ENCODE measurements around the gene PCDH9. TPM values are rescaled to one million over a fixed set of nuclear protein-coding genes. Genes with fewer than 3 reads are reported as not detected.

Gene PCDH9
- total RNA-seq, 1 experiment from 2014 or later, result 1.9 TPM

DNA sequence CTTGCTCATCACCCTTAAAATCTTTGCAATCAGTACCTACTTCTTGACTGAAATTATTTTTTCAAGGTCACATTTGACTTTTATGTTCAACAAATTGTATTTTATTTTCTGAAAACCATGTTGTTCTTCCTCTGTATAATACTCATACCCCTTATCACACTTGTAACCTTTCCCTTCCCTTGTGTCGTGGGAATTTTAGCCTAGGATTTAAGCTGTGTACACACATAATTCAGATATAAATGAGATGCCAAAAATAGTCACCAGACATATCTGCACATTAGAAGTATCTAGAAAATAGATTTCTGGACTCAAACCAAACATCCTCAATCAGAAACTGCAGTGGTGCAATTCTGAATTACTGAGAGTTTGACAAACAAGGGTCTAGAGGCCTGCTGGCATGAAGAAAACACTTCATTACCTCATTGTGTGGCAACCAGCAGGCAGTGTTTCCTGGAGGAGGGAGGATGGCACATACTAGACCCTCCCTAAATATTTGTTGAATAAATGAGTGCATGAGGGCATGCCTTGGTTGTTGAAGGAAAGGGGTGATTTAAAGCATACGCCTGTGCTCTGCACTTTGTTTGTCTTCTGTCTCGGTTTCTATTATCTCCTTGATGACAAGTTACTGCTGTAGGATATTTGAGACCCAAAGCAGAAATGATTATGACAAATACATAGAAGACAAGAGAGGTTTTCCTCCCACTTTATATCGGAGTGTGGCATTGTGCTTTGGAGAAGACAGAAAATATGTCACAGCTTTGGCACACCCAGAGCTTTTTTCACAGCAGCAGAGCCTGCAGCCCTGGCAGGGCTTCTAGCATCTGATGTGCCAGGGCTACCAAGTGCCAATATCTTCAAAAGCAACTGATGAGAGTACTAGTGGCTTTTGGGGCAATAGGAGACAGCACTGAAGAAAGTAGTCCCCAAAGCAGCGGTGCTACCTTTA is 881.1 kb downstream of the PCDH9 start:
- no peaks in the 10 kb centered on the region for H3K36me3 ChIP-seq
- DNase-seq, result no peak
- H3K9me3 ChIP-seq, result no peaks in the 10 kb centered on the region
- H3K27me3 ChIP-seq, result no peaks in the 10 kb centered on the region
- H3K4me3 ChIP-seq, result no peak overlapping the region

DNA sequence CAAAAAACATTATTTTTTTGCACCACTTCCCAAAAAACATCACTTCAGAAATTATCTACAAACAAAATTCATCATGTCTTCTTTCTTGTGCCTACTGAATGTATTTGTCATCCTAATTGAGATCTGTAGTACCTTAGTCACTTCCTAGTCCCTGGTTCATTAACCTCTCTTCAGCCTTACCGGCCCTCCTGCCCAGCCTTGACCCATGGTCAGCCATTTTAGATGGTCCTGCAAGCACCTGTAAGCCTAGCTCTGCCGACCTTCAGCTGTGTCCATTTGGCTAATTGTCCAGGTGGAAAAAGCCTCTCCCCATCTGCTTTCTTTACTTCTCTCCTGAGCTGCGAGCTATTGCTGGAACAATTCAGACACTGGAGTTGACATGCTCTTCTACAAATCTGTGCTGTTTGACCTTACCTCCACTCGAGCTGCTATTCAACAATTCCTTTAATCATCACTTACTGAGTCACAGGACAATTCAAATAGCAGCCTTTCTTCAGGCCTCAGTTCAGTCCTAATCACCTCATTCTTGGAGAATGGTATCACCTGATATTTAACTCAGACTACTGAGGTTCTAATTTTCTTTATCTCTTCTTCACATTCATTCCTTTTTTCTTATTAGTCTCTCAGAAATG is 882.5 kb downstream of the PCDH9 start:
- Histone ChIP-seq H3K27me3 (no peaks in the 10 kb centered on the region), H3K36me3 (no peaks in the 10 kb centered on the region), H3K9me3 (no peaks in the 10 kb centered on the region), H3K4me3 (no peak overlapping the region)
- DNase-seq, result no peak

DNA sequence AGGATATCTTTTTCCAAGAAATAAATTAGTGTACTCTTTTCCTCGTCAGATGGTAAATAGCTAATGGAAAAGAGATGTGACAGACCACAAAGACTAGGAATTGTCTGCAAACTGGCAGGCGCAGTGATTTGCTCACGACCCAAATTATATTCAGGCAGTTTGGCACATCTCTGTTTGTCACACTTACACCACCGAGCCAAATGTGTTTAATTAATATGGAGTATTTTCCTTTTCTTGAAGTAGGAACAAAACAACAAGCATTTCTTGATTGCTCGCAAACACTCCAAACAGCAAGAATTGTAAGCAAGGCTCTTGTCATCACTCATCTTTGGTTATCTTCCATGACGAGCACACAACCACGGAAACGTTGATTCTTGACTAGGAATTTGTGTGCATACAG is 884.2 kb downstream of the PCDH9 start:
- Histone ChIP-seq H3K27me3 (no peaks in the 10 kb centered on the region), H3K36me3 (no peaks in the 10 kb centered on the region), H3K9me3 (no peaks in the 10 kb centered on the region), H3K4me3 (no peak overlapping the region)
- DNase-seq, result no peak

DNA sequence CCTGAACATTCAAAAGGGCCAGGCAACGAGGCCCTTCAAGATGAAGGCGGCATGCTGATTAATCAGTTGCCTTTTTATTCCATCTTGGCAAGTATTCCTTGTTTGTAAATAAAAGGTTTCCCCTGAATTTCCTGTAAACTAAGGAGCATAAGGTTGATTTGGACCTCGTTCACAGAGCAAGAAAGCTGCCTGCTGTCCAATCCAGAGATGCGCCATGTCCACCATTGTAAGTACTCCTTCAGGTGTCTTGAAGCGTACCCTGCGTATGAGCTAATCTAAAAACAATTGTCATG is 884.7 kb downstream of the PCDH9 start:
- DNase-seq, result no peak
- Histone ChIP-seq H3K4me3 (no peak overlapping the region), H3K27me3 (no peaks in the 10 kb centered on the region), H3K9me3 (no peaks in the 10 kb centered on the region), H3K36me3 (no peaks in the 10 kb centered on the region)

DNA sequence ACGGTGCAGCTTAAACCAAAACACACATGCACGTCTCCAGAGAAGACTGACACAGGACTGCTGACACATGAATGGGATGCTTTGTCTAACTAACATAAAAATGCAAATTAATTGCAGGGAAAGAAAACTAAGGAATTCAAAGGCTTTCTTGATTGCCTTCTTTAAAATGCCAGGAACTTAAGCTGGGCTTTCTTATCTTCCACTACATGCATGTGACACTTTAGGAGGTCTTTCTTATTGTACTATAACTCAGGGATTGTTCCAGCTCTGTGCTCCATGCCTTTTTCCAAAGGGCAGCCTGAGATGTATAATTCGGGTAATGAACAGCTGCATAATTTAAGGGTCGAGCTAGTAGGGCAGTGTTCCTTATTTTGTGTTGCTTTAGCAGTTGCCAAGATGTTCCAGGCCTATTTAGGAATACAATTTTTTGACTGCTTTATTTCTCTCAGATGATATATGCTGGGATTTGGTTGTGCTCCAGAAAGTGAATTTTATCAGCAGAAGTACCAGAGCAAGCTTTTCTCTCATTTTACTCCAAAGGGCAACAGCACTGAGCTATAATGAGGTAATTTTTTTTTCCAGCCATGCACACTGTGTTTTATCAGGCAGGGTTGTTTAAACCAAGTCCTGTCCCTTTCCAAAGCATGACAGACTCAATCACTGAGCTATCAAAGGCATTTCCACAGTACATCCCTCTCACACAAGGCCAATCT is 885.2 kb downstream of the PCDH9 start:
- H3K27me3 ChIP-seq, result no peaks in the 10 kb centered on the region
- DNase-seq, result no peak
- H3K9me3 ChIP-seq, result no peaks in the 10 kb centered on the region
- no peaks in the 10 kb centered on the region for H3K36me3 ChIP-seq
- no peak overlapping the region for H3K4me3 ChIP-seq

DNA sequence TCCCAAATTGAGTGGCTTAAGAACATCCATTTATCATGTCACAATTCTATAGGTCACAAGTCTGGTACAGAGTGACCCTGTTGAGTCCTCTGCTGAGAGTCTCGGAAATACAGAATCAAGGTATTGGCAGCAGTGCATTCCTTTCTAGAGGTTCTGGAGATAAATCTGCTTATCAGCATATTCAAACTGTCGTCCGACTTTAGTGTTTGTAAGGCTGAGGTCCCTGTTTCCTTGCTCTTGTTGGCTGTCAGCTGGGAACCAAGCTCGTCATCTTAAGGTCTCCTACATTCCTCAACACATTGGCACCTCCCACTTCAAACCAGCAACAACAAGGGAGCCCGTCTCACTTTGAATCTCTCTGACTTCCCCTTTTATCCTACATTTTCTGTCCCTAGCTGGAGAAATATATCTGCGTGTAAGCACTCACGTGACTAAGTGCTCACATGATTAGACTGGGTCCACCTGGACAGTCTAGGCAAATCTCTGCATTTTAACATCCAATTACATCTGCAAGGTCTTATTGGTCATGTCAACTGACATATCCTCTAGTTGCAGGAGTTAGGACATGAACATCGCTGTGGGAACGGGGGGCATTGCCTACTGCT is 886.8 kb downstream of the PCDH9 start:
- no peak overlapping the region for H3K4me3 ChIP-seq
- no peaks in the 10 kb centered on the region for H3K9me3 ChIP-seq
- H3K27me3 ChIP-seq, result no peaks in the 10 kb centered on the region
- H3K36me3 ChIP-seq, result no peaks in the 10 kb centered on the region
- no peak for DNase-seq

DNA sequence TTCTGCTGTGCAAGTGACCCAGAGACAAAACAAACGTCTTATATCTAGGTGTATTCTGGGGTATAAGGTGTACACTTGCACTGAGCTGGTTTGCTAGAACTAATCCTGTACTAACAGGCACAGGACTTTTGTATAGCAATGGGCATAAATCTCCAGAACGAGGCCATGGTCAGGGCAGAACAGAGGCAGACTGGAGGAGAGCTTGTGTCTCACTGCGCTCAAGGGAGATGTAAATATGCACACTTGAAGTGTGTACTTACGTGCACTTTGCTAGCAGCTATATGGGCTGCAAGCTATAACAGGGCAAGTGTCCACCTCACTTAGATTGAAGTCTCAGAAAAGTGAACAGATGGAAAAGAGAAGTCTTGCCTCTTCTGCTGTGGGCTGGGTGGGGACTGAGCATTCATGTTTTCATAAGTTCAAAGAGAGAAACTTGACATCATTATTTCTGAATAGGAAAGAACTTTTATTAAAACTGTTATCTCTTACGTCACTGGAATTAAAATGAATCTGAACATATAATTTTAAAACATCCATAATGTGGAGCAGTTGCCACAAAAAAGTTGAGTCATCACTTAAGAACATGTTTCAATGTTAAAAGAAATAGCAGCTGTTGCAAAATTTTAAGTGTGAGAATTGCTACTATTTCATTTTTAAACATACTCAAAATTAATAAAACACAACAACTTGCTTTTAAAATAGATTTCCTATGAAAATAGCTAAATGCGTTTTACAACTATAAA is 888.3 kb downstream of the PCDH9 start:
- Histone ChIP-seq H3K27me3 (no peaks in the 10 kb centered on the region), H3K36me3 (no peaks in the 10 kb centered on the region), H3K9me3 (no peaks in the 10 kb centered on the region), H3K4me3 (no peak overlapping the region)
- DNase-seq, result no peak

- Histone ChIP-seq H3K27me3 (no peaks in the 10 kb centered on the region), H3K4me3 (no peak overlapping the region), H3K9me3 (no peaks in the 10 kb centered on the region), H3K36me3 (no peaks in the 10 kb centered on the region)
- DNase-seq, result no peak
Observed at GRCh38 chr13:66339214-66339613, 890.9 kb downstream of the PCDH9 start.

DNA sequence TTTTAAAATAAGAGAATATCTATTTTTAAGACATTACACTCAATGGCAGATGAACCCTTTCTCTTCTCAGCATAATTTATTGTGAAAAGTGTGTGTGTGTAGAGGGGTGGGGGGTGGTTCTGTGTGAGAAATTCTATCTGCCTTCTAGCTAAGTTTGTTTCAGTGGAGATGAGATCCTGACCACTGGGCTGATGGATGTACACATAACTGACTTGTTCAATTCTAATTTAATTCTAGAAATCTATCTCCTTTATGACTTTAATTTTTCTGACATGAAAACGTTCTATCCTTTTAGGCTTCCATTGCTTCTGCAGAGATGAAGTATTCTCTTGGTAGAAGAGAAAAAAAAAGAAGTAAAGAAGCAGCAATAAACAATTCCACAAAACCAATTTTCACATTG is 891.6 kb downstream of the PCDH9 start:
- DNase-seq, result no peak
- H3K4me3 ChIP-seq, result no peak overlapping the region
- H3K36me3 ChIP-seq, result no peaks in the 10 kb centered on the region
- no peaks in the 10 kb centered on the region for H3K9me3 ChIP-seq
- no peaks in the 10 kb centered on the region for H3K27me3 ChIP-seq

GRCh38 chr13:66335626-66336025 is 894.5 kb downstream of the PCDH9 start:
- no peaks in the 10 kb centered on the region for H3K9me3 ChIP-seq
- no peak overlapping the region for H3K4me3 ChIP-seq
- DNase-seq, result no peak
- no peaks in the 10 kb centered on the region for H3K27me3 ChIP-seq
- no peaks in the 10 kb centered on the region for H3K36me3 ChIP-seq

DNA sequence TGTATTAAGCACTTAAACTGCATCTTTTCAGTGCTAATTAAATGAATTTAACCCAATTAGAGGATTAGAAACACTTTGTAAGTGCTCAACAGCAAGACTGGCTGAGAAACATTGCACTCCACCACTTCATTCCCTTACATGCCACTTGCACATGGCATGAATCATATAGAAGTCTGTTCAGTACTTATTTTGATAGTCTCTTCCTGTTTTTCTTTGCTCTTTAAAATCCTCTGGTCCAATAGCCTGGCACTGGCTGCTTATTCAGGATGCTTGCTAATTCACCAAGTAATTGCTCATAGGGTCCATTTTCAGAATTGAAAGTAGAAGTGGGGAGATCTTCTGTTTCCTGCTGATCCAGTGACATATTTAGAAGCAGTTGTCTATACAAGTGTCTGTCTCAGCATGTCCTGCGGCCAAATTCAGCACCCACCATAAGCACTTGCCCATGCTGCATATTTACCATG is 900.1 kb downstream of the PCDH9 start:
- Histone ChIP-seq H3K9me3 (no peaks in the 10 kb centered on the region), H3K27me3 (no peaks in the 10 kb centered on the region), H3K4me3 (no peak overlapping the region), H3K36me3 (no peaks in the 10 kb centered on the region)
- DNase-seq, result no peak

- Histone ChIP-seq H3K36me3 (no peaks in the 10 kb centered on the region), H3K4me3 (no peak overlapping the region), H3K27me3 (no peaks in the 10 kb centered on the region), H3K9me3 (no peaks in the 10 kb centered on the region)
- DNase-seq, result no peak
Observed at GRCh38 chr13:66328476-66328875, 901.7 kb downstream of the PCDH9 start.

- H3K9me3 ChIP-seq, result no peaks in the 10 kb centered on the region
- DNase-seq, result no peak
- H3K36me3 ChIP-seq, result no peaks in the 10 kb centered on the region
- no peaks in the 10 kb centered on the region for H3K27me3 ChIP-seq
- no peak overlapping the region for H3K4me3 ChIP-seq
Observed at GRCh38 chr13:66323745-66324347, 906.3 kb downstream of the PCDH9 start.

DNA sequence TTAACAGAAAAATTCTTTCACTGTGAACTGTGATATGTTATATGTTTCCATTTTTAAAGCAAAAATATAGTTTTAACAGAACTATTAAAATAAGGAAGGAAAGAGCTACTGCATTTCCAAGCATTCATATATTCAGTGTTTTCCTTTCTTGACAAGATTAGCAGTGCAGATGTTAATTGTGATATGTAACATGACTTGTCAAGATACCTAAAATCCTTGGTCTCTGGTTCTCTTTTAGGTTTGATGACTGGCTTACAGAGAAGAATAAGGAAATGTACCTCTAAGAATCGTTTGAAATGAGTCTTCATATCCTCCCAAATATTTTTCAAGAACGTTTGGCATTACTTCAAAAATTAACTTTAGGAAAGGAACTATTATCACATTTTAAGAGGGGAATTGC is 907.2 kb downstream of the PCDH9 start:
- Histone ChIP-seq H3K36me3 (no peaks in the 10 kb centered on the region), H3K27me3 (no peaks in the 10 kb centered on the region), H3K9me3 (no peaks in the 10 kb centered on the region), H3K4me3 (no peak overlapping the region)
- no peak for DNase-seq

GRCh38 chr13:66322193-66322740 is 907.9 kb downstream of the PCDH9 start:
- Histone ChIP-seq H3K27me3 (no peaks in the 10 kb centered on the region), H3K9me3 (no peaks in the 10 kb centered on the region), H3K4me3 (no peak overlapping the region), H3K36me3 (no peaks in the 10 kb centered on the region)
- DNase-seq, result no peak

- Histone ChIP-seq H3K27me3 (no peaks in the 10 kb centered on the region), H3K36me3 (no peaks in the 10 kb centered on the region), H3K9me3 (no peaks in the 10 kb centered on the region), H3K4me3 (no peak overlapping the region)
- DNase-seq, result no peak
Observed at GRCh38 chr13:66314911-66315310, 915.2 kb downstream of the PCDH9 start.
